Liver (tissue), 9 donors: ENCODE data around the gene ZNF618. TPM values are rescaled to one million over a fixed set of nuclear protein-coding genes. Genes with fewer than 3 reads are reported as not detected.

Experiments used
- DNase-seq: peaks from one replicate; pipeline ENCODE4 v3.0.0-alpha.2; 2017; ENCODE audit warnings: low spot score
- H3K27ac ChIP-seq, 2 donors: one replicate each; pipeline ENCODE4 v1.7.0; 2013; ENCODE audit warnings: inconsistent platforms in 2 of 2, low read length in 2 of 2, control low read depth in 1 of 2, low read depth in 1 of 2, mild to moderate bottlenecking in 1 of 2
- H3K27me3 ChIP-seq, 4 donors: one replicate each; pipeline versions ENCODE4 v1.6.1 to v1.7.0; 2013; ENCODE audit warnings: low read length in 3 of 4, inconsistent platforms in 1 of 4, mild to moderate bottlenecking in 1 of 4, moderate library complexity in 1 of 4; ENCODE audit not compliant: control insufficient read depth in 4 of 4, insufficient read depth in 4 of 4
- H3K36me3 ChIP-seq, 4 donors: one replicate each; pipeline versions ENCODE4 v1.6.1 to v1.7.0; 2013; ENCODE audit warnings: low read length in 3 of 4, mild to moderate bottlenecking in 3 of 4, low read depth in 1 of 4, moderate library complexity in 1 of 4; ENCODE audit not compliant: control insufficient read depth in 4 of 4, insufficient read depth in 3 of 4
- H3K4me1 ChIP-seq, 4 donors: one replicate each; pipeline versions ENCODE4 v1.6.1 to v1.7.0; 2013; ENCODE audit warnings: low read length in 3 of 4, mild to moderate bottlenecking in 3 of 4, moderate library complexity in 1 of 4; ENCODE audit not compliant: control insufficient read depth in 4 of 4, insufficient read depth in 4 of 4
- H3K4me3 ChIP-seq, 3 donors: one replicate each; pipeline versions ENCODE4 v1.6.1 to v1.7.0; 2013; ENCODE audit warnings: low read length in 3 of 3, control low read depth in 1 of 3, low read depth in 1 of 3, mild to moderate bottlenecking in 1 of 3
- H3K9ac ChIP-seq, 2 donors: one replicate each; pipeline ENCODE4 v1.7.0; 2013; ENCODE audit warnings: low read length in 2 of 2, mild to moderate bottlenecking in 2 of 2, moderate library complexity in 2 of 2, control low read depth in 1 of 2, low read depth in 1 of 2
- H3K9me3 ChIP-seq, 4 donors: one replicate each; pipeline versions ENCODE4 v1.6.1 to v1.7.0; 2013; ENCODE audit warnings: low read length in 3 of 4; ENCODE audit not compliant: control insufficient read depth in 4 of 4
- EGR1 ChIP-seq, 2 donors: IDR thresholded peaks; 2 replicates each; pipeline ENCODE4 v1.6.1; 2016 to 2018; ENCODE audit warnings: antibody characterized with exemption in 2 of 2, low read depth in 2 of 2
- FOXA1 ChIP-seq: IDR thresholded peaks from 2 replicates; pipeline ENCODE4 v1.6.1; 2016; ENCODE audit warnings: antibody characterized with exemption
- HNF4A ChIP-seq, 2 donors: conservative IDR thresholded peaks; 2 replicates each; pipeline ENCODE4 v1.6.1; 2016; ENCODE audit warnings: antibody characterized with exemption in 2 of 2, mild to moderate bottlenecking in 2 of 2
- REST ChIP-seq: IDR thresholded peaks from 2 replicates; pipeline ENCODE4 v1.6.1; 2016; ENCODE audit warnings: antibody characterized with exemption, mild to moderate bottlenecking
- ZBTB33 ChIP-seq: IDR thresholded peaks from 2 replicates; pipeline ENCODE4 v1.6.1; 2016; ENCODE audit warnings: antibody characterized with exemption
- WGBS: extraction: QIAGEN DNeasy Blood & Tissue Kit; methylation state at CpG from one replicate; pipeline ENCODE4 v1.1.7; 2013; 5-methylcytosine and 5-hydroxymethylcytosine counted together
- polyA plus RNA-seq, 2 donors: library from polyadenylated mRNA; stranded (reverse) in 1 of 2; unstranded in 1 of 2; fragments of 200-250 nt in 1 of 2; fragments of >200 nt in 1 of 2; fragmentation: Nextera tagmentation in 1 of 2; extraction: Ambion mirVana in 1 of 2; gene quantifications; one replicate each; pipeline versions ENCODE4 v1.2.1 to v1.2.3, GENCODE V29; 2013 to 2015
- total RNA-seq, 2 donors: library from RNA; depleted of rRNA; stranded (reverse); fragments of >200 nt; gene quantifications; one replicate each; pipeline ENCODE4 v1.2.3, GENCODE V29; 2014
- donor health status: healthy.
- donor health status: healthy.
- donor health status: healthy.
- donor health status: healthy.
- donor health status: healthy.

ZNF618 gene
- total and polyA plus RNA-seq, 4 donors: 2.2 to 6.5 (median 3.7) TPM

GRCh38 chr9:113989714-113990569 lies 113.8 kb downstream of the ZNF618 start:
- H3K4me1 ChIP-seq: peaks cover 31 to 69% (median 56%) of the 10 kb centered on the region in 4 donors
- no peak for DNase-seq

GRCh38 chr9:113990570-113990907 lies 114.4 kb downstream of the ZNF618 start:
- H3K36me3 ChIP-seq: no peaks in the 10 kb centered on the region
- no peaks in the 10 kb centered on the region for H3K27me3 ChIP-seq
- TF ChIP-seq ZBTB33 (no peak), REST (no peak), HNF4A (conservative IDR thresholded peaks at IDR 0.05) (no peak)
- no peak for DNase-seq
- peak overlapping the region; percentile 81 to 85 for H3K27ac ChIP-seq
- no peaks in the 10 kb centered on the region for H3K9me3 ChIP-seq
- WGBS: 84% methylated on average over 8 of the region's 8 CpGs
- no peak overlapping the region for H3K4me3 ChIP-seq
- no peak overlapping the region for H3K9ac ChIP-seq
- H3K4me1 ChIP-seq: peaks cover 32 to 69% (median 56%) of the 10 kb centered on the region in 4 donors

More at GRCh38 chr9:113989714-113990569, 113.8 kb downstream of the ZNF618 start:
- Histone ChIP-seq H3K9ac (peak overlapping the region in 1 of 2 donors; percentile 41), H3K4me3 (no peak overlapping the region), H3K36me3 (no peaks in the 10 kb centered on the region), H3K27me3 (no peaks in the 10 kb centered on the region), H3K27ac (peak overlapping the region; percentile 81 to 85), H3K9me3 (no peaks in the 10 kb centered on the region)
- WGBS: 79% methylated on average over 5 of the region's 5 CpGs
- no peak for TF ChIP-seq FOXA1

- Histone ChIP-seq H3K27ac (peak overlapping the region in 1 of 2 donors; percentile 85), H3K36me3 (no peaks in the 10 kb centered on the region), H3K9ac (no peak overlapping the region), H3K9me3 (no peaks in the 10 kb centered on the region), H3K27me3 (no peaks in the 10 kb centered on the region), H3K4me3 (no peak overlapping the region), H3K4me1 (peaks cover 34 to 69% (median 56%) of the 10 kb centered on the region in 4 donors)
- no peak for TF ChIP-seq REST
- TF ChIP-seq EGR1 (IDR thresholded peaks at IDR 0.05; ENCODE audit: low read depth in 2 of 2): no peak
- no peak for DNase-seq
- 93% methylated on average over 5 of the region's 5 CpGs for WGBS
Measured at GRCh38 chr9:113990975-113991471, 114.9 kb downstream of the ZNF618 start.
